Activated CD8-positive, alpha-beta T cell treated with anti-CD3 and anti-CD28 coated beads, Interleukin-2, amount 10 ng/mL, durations not matched to agents 7 days and 5 days (primary cell): ENCODE measurements around the gene JUND. TPM values are rescaled to one million over a fixed set of nuclear protein-coding genes. Genes with fewer than 3 reads are reported as not detected.
A peak's percentile ranks its signal among the peaks of the same experiment; 100 is the strongest.

Experiments
- ATAC-seq: fragments of 150-1000 bp; cut with Tn5 transposase; one replicate; pipeline ENCODE4 v1.10.0; 2021; ENCODE audit warnings: moderate library complexity
- CTCF ChIA-PET: fragments of 350-600 bp; sonication (Branson Sonifier 250); formaldehyde crosslinking; loops from one replicate; lab custom pipeline; 2021; ENCODE audit warnings: antibody characterized with exemption; lab: Charles Lee
- POLR2A ChIA-PET: fragments of 350-600 bp; sonication (Branson Sonifier 250); formaldehyde crosslinking; loops from one replicate; lab custom pipeline; 2021; ENCODE audit warnings: antibody characterized with exemption; lab: Charles Lee
- DNase-seq: peaks from one replicate; pipeline ENCODE4 v3.0.0-alpha.2; 2020
- H3K27ac Mint-ChIP-seq: one replicate; pipeline ENCODE4 v1.8.0; 2021; ENCODE audit warnings: mild to moderate bottlenecking, mixed read lengths
- H3K27me3 Mint-ChIP-seq: one replicate; pipeline ENCODE4 v1.8.0; 2021; ENCODE audit warnings: low read depth, mixed read lengths
- H3K36me3 Mint-ChIP-seq: one replicate; pipeline ENCODE4 v1.8.0; 2021; ENCODE audit warnings: low read depth, mixed read lengths
- H3K4me1 Mint-ChIP-seq: one replicate; pipeline ENCODE4 v1.8.0; 2021; ENCODE audit warnings: low read depth, mixed read lengths
- H3K4me3 Mint-ChIP-seq: one replicate; pipeline ENCODE4 v1.8.0; 2021; ENCODE audit warnings: mild to moderate bottlenecking, mixed read lengths
- H3K9me3 Mint-ChIP-seq: one replicate; pipeline ENCODE4 v1.8.0; 2022; ENCODE audit warnings: mixed read lengths; ENCODE audit not compliant: insufficient read depth
- microRNA-seq: library from miRNA; unstranded; fragments of <30 nt; microRNA quantifications from one replicate; pipeline ENCODE4 v1.2.0, GENCODE V29; 2022
- total RNA-seq, 2 experiments: library from RNA; stranded (reverse); gene quantifications; one replicate each; pipeline ENCODE4 v1.2.3, GENCODE V29; 2021

The JUND gene
- total RNA-seq, 2 experiments from 2014 or later: 462 to 469 TPM

GRCh38 chr19:18233224-18233825 lies 48.1 kb downstream of the JUND start:
- H3K4me1 Mint-ChIP-seq: peaks cover 6% of the 10 kb centered on the region
- POLR2A ChIA-PET: interaction anchor here (0.6 to 2.0 kb wide), 4 partner anchors 14 to 48 kb away, joined by 4 to 8 read pairs (median 5); partner anchors contain the start of gene JUND
- ATAC-seq (peak; percentile 87), DNase-seq (peak; percentile 79)
- CTCF ChIA-PET: interaction anchor here (0.7 to 1.7 kb wide), 4 partner anchors 9 to 295 kb away, joined by 3 to 6 read pairs (median 4); no protein-coding TSS in a partner anchor
- H3K27me3 Mint-ChIP-seq: peaks cover 27% of the 10 kb centered on the region
- no peaks in the 10 kb centered on the region for H3K36me3 Mint-ChIP-seq
- H3K9me3 Mint-ChIP-seq: no peaks in the 10 kb centered on the region
- no peak overlapping the region for H3K4me3 Mint-ChIP-seq
- H3K27ac Mint-ChIP-seq: no peak overlapping the region

DNA sequence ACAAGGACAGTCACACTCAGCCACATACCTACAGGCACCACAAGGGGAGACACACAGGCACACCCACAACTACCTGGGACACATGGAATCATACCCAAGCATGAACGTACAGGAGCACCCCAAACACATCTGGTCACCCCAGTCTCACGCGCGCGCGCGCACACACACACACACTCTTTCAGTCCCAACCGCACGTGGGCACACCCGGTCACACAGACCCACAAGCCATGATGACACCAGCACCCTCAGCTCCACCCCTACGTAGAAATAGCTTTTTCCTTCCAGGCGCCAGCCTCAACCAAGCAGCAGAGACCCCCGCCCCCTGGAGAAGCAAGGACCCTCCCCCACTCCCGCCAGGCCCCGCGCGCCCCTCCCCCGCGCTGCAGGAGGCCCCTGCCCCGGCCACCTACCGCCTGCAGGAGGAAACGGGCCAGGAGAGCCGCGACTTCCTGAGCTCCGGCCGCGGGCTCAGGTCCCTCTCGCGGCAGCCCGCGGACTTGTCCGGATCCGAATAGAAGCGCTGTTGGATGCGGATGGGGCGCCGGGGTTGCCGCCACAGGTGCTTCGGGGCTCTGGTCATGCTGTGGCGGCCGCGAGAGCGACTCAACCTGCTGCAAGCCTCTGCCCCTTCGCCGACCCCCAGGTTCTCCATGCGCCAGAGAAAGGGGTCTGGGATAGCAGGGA lies 48.7 kb downstream of the JUND start:
- POLR2A ChIA-PET: interaction anchor here (0.6 to 2.0 kb wide), 5 partner anchors 13 to 946 kb away, joined by 3 to 8 read pairs (median 4); partner anchors contain the start of gene JUND
- Mint-ChIP-seq H3K36me3 (no peaks in the 10 kb centered on the region), H3K27me3 (peaks cover 32% of the 10 kb centered on the region), H3K27ac (no peak overlapping the region), H3K4me3 (no peak overlapping the region), H3K9me3 (no peaks in the 10 kb centered on the region), H3K4me1 (peaks cover 6% of the 10 kb centered on the region)
- CTCF ChIA-PET: interaction anchor here (0.7 to 1.7 kb wide), 4 partner anchors 8 to 294 kb away, joined by 3 to 6 read pairs (median 4); no protein-coding TSS in a partner anchor
- DNase-seq (no peak), ATAC-seq (peak; percentile 12)

- ChIA-PET CTCF (interaction anchor here (0.9 to 1.7 kb wide), 2 partner anchors 20 to 23 kb away, joined by 3 to 6 read pairs; no protein-coding TSS in a partner anchor), POLR2A (interaction anchor here (0.6 kb wide), 1 partner anchor 142 kb away, joined by 4 read pairs; no protein-coding TSS in a partner anchor)
- H3K36me3 Mint-ChIP-seq: no peaks in the 10 kb centered on the region
- H3K9me3 Mint-ChIP-seq: no peaks in the 10 kb centered on the region
- H3K27ac Mint-ChIP-seq: no peak overlapping the region
- no peak for ATAC-seq
- peaks cover 40% of the 10 kb centered on the region for H3K27me3 Mint-ChIP-seq
- H3K4me3 Mint-ChIP-seq: no peak overlapping the region
- peaks cover 8% of the 10 kb centered on the region for H3K4me1 Mint-ChIP-seq
- DNase-seq: no peak
Observed at GRCh38 chr19:18231775-18232174, 49.6 kb downstream of the JUND start.

GRCh38 chr19:18230941-18231734 lies 50.3 kb downstream of the JUND start:
- ATAC-seq (no peak), DNase-seq (no peak)
- Mint-ChIP-seq H3K4me1 (peaks cover 8% of the 10 kb centered on the region), H3K27me3 (peaks cover 43% of the 10 kb centered on the region), H3K36me3 (no peaks in the 10 kb centered on the region), H3K9me3 (no peaks in the 10 kb centered on the region), H3K27ac (no peak overlapping the region), H3K4me3 (no peak overlapping the region)
- CTCF ChIA-PET: interaction anchor here (0.8 kb wide), 1 partner anchor 23 kb away, joined by 3 read pairs; no protein-coding TSS in a partner anchor
- POLR2A ChIA-PET: no interaction called here

DNA sequence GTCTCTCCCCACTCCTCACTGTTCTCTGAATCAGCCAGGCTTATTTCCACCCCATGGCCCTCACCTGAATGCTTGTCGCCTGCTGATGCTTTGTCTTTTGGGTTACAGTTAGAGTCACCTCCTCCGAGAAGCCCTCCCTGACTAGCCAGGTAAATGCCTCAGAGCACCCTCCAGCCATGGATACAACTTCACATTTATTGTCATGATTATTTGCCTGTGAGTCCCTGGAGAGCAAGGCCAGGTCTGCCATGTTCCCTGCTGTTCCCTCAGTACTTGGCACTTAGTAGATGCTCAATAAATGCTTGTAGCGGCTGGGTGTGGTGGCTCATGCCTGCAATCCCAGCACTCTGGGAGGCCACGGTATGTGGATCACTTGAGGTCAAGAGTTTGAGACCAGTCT lies 51.5 kb downstream of the JUND start:
- peaks cover 15% of the 10 kb centered on the region for H3K4me1 Mint-ChIP-seq
- ATAC-seq: no peak
- ChIA-PET POLR2A (no interaction called here), CTCF (interaction anchor here (0.8 kb wide), 1 partner anchor 22 kb away, joined by 3 read pairs; no protein-coding TSS in a partner anchor)
- DNase-seq: no peak
- no peaks in the 10 kb centered on the region for H3K9me3 Mint-ChIP-seq
- peaks cover 54% of the 10 kb centered on the region for H3K27me3 Mint-ChIP-seq
- no peaks in the 10 kb centered on the region for H3K36me3 Mint-ChIP-seq
- no peak overlapping the region for H3K4me3 Mint-ChIP-seq
- no peak overlapping the region for H3K27ac Mint-ChIP-seq

Small RNAs within 50 kb of the gene (microRNA-seq; reads per million reads assigned to microRNA genes)
- 10.9 reads per million, percentile 26 among the genes with 10 or more reads in this experiment for gene MIR3188

Other genes with a start within 250 kb of the JUND start
- gene IL12RB1, start 194.7 kb downstream of the JUND start, total RNA-seq: 10 to 100 TPM; 75.2 to 78.6 TPM
- 10 to 100 TPM; 22.9 to 25.1 TPM for gene MAST3, start 183.8 kb downstream of the JUND start, total RNA-seq
- gene PIK3R2, start 128.5 kb downstream of the JUND start, total RNA-seq: 1 to 10 TPM; 7.8 to 9.2 TPM
- 10 to 100 TPM; 67.4 to 72.3 TPM for gene IFI30, start 107.8 kb downstream of the JUND start, total RNA-seq
- gene MPV17L2, start 88.4 kb downstream of the JUND start, total RNA-seq: 10 to 100 TPM in 1 of 2 experiments, 1 to 10 TPM in 1; 9.2 to 10.9 TPM
- gene RAB3A, start 77.6 kb downstream of the JUND start, total RNA-seq: 1 to 10 TPM; 5.6 to 6.2 TPM
- gene PDE4C, start 55.2 kb downstream of the JUND start, total RNA-seq: under 1 TPM in 1 of 2 experiments, not detected in 1; 0.08 TPM
- 1 to 10 TPM; 3.7 to 4.2 TPM for gene IQCN, start 7.2 kb downstream of the JUND start, total RNA-seq
- gene LSM4, start 41.5 kb upstream of the JUND start, total RNA-seq: 100 to 1,000 TPM; 199 to 215 TPM
- 10 to 100 TPM; 30.1 to 34.5 TPM for gene PGPEP1, start 59.0 kb upstream of the JUND start, total RNA-seq
- gene GDF15, start 104.5 kb upstream of the JUND start, total RNA-seq: not detected
- under 1 TPM; 0.53 to 0.68 TPM for gene LRRC25, start 116.0 kb upstream of the JUND start, total RNA-seq
- 100 to 1,000 TPM; 198 to 204 TPM for gene SSBP4, start 137.8 kb upstream of the JUND start, total RNA-seq
- gene ISYNA1, start 156.5 kb upstream of the JUND start, total RNA-seq: 10 to 100 TPM; 26.7 to 33.5 TPM
- 10 to 100 TPM; 20.8 to 22.3 TPM for gene ELL, start 240.4 kb upstream of the JUND start, total RNA-seq